Measurements from ENCODE around the gene TMEM232. TPM values are rescaled to one million over a fixed set of nuclear protein-coding genes. Genes with fewer than 3 reads are reported as not detected.

Gene TMEM232
- total and polyA plus RNA-seq, 4 donors = 3.4 to 28.3 (median 9.3) TPM

DNA sequence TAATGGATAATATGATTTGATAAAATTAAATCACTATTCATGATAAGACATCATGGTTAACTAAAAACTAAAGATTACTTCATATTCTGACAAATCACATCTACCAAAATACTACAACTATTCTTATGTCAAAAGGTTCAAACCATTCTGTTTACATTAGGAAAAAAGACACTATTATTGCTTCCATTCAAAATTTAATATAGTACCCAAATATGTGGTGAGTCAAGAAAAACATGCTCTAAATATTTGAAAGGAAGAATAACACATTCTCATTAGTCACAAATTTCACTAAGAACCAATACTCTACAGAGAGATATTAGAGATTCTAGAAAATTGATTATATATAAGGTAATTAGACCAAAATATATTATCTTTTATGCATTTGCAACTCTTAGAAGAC, 234.0 kb downstream of the TMEM232 start:
- Histone ChIP-seq H3K9me3 (ENCODE audit: control insufficient read depth in 4 of 4, insufficient read depth in 3 of 4, low read length in 3 of 4) (no peaks in the 10 kb centered on the region), H3K27ac (ENCODE audit: low read depth in 1 of 2, low read length in 1 of 2) (no peak overlapping the region), H3K27me3 (ENCODE audit: control insufficient read depth in 3 of 3, insufficient read depth in 3 of 3, low read length in 2 of 3) (no peaks in the 10 kb centered on the region), H3K4me1 (ENCODE audit: control insufficient read depth in 5 of 5, insufficient read depth in 5 of 5, low read length in 5 of 5) (no peaks in the 10 kb centered on the region), H3K4me3 (no peak overlapping the region), H3K9ac (ENCODE audit: insufficient read depth in 1 of 2, low read length in 2 of 2) (no peak overlapping the region), H3K36me3 (ENCODE audit: control insufficient read depth in 4 of 4, insufficient read depth in 4 of 4, low read length in 4 of 4) (no peaks in the 10 kb centered on the region)
- no peak for DNase-seq
- TF ChIP-seq CTCF (IDR thresholded peaks at IDR 0.05; ENCODE audit: control extremely low read depth, extremely low read depth) = no peak
- ATAC-seq (ENCODE audit: insufficient read depth, low FRiP score) = no peak

DNA sequence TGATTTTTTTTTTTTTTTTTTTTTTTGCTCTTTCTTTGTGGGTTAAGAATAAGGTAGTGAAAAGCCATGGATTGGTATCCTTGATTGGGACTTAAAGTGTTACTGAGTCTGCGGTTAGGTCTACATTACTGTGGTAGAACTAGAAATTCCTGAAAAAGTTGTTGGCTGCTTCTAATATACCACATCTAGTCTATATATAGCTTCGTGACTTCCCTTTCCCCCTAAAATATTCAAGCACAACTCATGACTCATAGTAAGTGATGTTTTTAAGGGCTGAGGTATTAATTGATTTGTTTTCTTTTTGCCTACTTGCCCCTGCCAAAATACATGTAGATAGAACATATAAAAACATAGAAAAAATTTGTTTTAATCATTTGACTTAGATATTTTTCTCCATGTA, 247.6 kb downstream of the TMEM232 start:
- H3K27ac ChIP-seq (ENCODE audit: low read depth in 1 of 2, low read length in 1 of 2) = no peak overlapping the region
- WGBS, 2 donors = 15 to 27% methylated on average over 2 of the region's 2 CpGs
- peaks cover 0 to 1% (median 0%) of the 10 kb centered on the region in 4 donors for H3K9me3 ChIP-seq (ENCODE audit: control insufficient read depth in 4 of 4, insufficient read depth in 3 of 4, low read length in 3 of 4)
- no peak overlapping the region for H3K4me3 ChIP-seq
- peak in 1 of 3 donors; percentile 7 for DNase-seq
- H3K9ac ChIP-seq (ENCODE audit: insufficient read depth in 1 of 2, low read length in 2 of 2) = no peak overlapping the region
- H3K4me1 ChIP-seq (ENCODE audit: control insufficient read depth in 5 of 5, insufficient read depth in 5 of 5, low read length in 5 of 5) = no peaks in the 10 kb centered on the region
- TF ChIP-seq CTCF (IDR thresholded peaks at IDR 0.05; ENCODE audit: control extremely low read depth, extremely low read depth) = no peak
- no peak for ATAC-seq (ENCODE audit: insufficient read depth, low FRiP score)
- no peaks in the 10 kb centered on the region for H3K36me3 ChIP-seq (ENCODE audit: control insufficient read depth in 4 of 4, insufficient read depth in 4 of 4, low read length in 4 of 4)
- H3K27me3 ChIP-seq (ENCODE audit: control insufficient read depth in 3 of 3, insufficient read depth in 3 of 3, low read length in 2 of 3) = no peaks in the 10 kb centered on the region

DNA sequence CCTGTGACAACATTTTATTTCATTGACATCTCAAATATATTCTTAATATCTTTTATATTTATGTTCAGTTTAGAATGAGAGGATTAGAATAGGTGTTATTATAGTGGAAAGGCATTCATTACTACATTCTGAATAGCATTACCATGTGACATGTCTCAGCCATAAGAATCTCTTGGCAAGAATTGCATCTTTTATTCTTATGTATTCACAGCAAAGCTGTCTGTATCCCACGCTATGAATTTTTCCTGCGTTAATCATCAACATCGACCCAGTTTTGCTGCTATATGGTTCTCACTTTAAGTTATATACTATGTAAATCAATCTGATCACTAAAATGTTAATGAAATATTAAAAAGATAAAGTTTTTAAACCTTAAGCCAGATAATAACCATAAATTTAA, 248.6 kb downstream of the TMEM232 start:
- no peak for TF ChIP-seq CTCF (IDR thresholded peaks at IDR 0.05; ENCODE audit: control extremely low read depth, extremely low read depth)
- Histone ChIP-seq H3K27ac (ENCODE audit: low read depth in 1 of 2, low read length in 1 of 2) (no peak overlapping the region), H3K4me3 (no peak overlapping the region), H3K9ac (ENCODE audit: insufficient read depth in 1 of 2, low read length in 2 of 2) (no peak overlapping the region), H3K4me1 (ENCODE audit: control insufficient read depth in 5 of 5, insufficient read depth in 5 of 5, low read length in 5 of 5) (no peaks in the 10 kb centered on the region), H3K27me3 (ENCODE audit: control insufficient read depth in 3 of 3, insufficient read depth in 3 of 3, low read length in 2 of 3) (no peaks in the 10 kb centered on the region), H3K9me3 (ENCODE audit: control insufficient read depth in 4 of 4, insufficient read depth in 3 of 4, low read length in 3 of 4) (no peaks in the 10 kb centered on the region), H3K36me3 (ENCODE audit: control insufficient read depth in 4 of 4, insufficient read depth in 4 of 4, low read length in 4 of 4) (no peaks in the 10 kb centered on the region)
- WGBS, 2 donors = 92 to 96% methylated on average over 3 of the region's 3 CpGs
- DNase-seq = no peak
- ATAC-seq (ENCODE audit: insufficient read depth, low FRiP score) = no peak

- no peaks in the 10 kb centered on the region for H3K4me1 ChIP-seq (ENCODE audit: control insufficient read depth in 5 of 5, insufficient read depth in 5 of 5, low read length in 5 of 5)
- H3K27ac ChIP-seq (ENCODE audit: low read depth in 1 of 2, low read length in 1 of 2) = no peak overlapping the region
- H3K36me3 ChIP-seq (ENCODE audit: control insufficient read depth in 4 of 4, insufficient read depth in 4 of 4, low read length in 4 of 4) = no peaks in the 10 kb centered on the region
- DNase-seq (no peak), ATAC-seq (ENCODE audit: insufficient read depth, low FRiP score) (no peak)
- H3K9me3 ChIP-seq (ENCODE audit: control insufficient read depth in 4 of 4, insufficient read depth in 3 of 4, low read length in 3 of 4) = peaks cover 0 to 4% (median 0%) of the 10 kb centered on the region in 4 donors
- H3K27me3 ChIP-seq (ENCODE audit: control insufficient read depth in 3 of 3, insufficient read depth in 3 of 3, low read length in 2 of 3) = no peaks in the 10 kb centered on the region
- no peak for TF ChIP-seq CTCF (IDR thresholded peaks at IDR 0.05; ENCODE audit: control extremely low read depth, extremely low read depth)
- no peak overlapping the region for H3K9ac ChIP-seq (ENCODE audit: insufficient read depth in 1 of 2, low read length in 2 of 2)
- H3K4me3 ChIP-seq = no peak overlapping the region
Observed at GRCh38 chr5:110476164-110476563, 250.3 kb downstream of the TMEM232 start.
